Activated T-cell treated with anti-CD3 and anti-CD28 coated beads, Interleukin-2, amount 50 U/mL, for 72 hours (primary cell): Measurements from ENCODE around the gene UROC1. TPM values are rescaled to one million over a fixed set of nuclear protein-coding genes. Genes with fewer than 3 reads are reported as not detected.

Experiments used
- ATAC-seq, 2 donors: fragments of 150-1000 bp; cut with Tn5 transposase; replicated peaks in 1 of 2; 2 replicates each; pipeline ENCODE4 v1.10.0; 2021; ENCODE audit warnings: moderate library complexity in 2 of 2, mild to moderate bottlenecking in 1 of 2
- DNase-seq, 2 donors: peaks; one replicate each; pipeline ENCODE4 v3.0.0; 2021 to 2022; ENCODE audit warnings: mixed read lengths in 1 of 2
- H3K27ac Mint-ChIP-seq: one replicate; pipeline ENCODE4 v1.8.0; 2022; ENCODE audit warnings: mild to moderate bottlenecking, moderate library complexity, mixed read lengths
- H3K27me3 Mint-ChIP-seq: one replicate; pipeline ENCODE4 v1.8.0; 2022; ENCODE audit warnings: low read depth, mixed read lengths
- H3K36me3 Mint-ChIP-seq, 2 donors: one replicate each; pipeline ENCODE4 v1.8.0; 2022; ENCODE audit warnings: mixed read lengths in 2 of 2, mild to moderate bottlenecking in 1 of 2; ENCODE audit not compliant: insufficient read depth in 2 of 2
- H3K4me1 Mint-ChIP-seq: one replicate; pipeline ENCODE4 v1.8.0; 2022; ENCODE audit warnings: low read depth, mixed read lengths
- H3K4me3 Mint-ChIP-seq, 2 donors: one replicate each; pipeline ENCODE4 v1.8.0; 2022; ENCODE audit warnings: mild to moderate bottlenecking in 2 of 2, mixed read lengths in 2 of 2, moderate library complexity in 2 of 2
- H3K9me3 Mint-ChIP-seq, 2 donors: one replicate each; pipeline ENCODE4 v1.8.0; 2022; ENCODE audit warnings: mixed read lengths in 2 of 2
- total RNA-seq, 2 donors: library from RNA; stranded (reverse); gene quantifications; one replicate each; pipeline ENCODE4 v1.2.3, GENCODE V29; 2022

The UROC1 gene
- total RNA-seq, 2 donors from 2014 or later, result not detected

DNA sequence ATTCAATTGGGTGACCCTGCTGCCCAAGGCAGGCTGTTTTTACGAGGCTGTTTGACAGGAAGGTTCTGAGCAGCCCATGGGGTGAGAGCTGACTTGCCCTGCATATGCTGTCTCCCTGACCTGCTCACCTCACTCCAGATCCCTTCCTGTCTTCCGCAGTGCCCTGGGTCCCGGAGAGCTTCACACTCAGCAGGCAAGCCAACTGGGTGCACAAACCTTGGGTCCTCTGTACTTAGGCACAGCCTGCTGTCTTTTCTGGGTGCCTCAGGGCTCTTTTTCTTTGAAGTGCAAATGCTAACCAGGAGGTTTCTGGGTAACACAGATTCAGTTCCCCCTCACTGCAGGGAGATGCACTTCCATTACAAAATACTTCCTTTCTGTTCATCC is 74.7 kb downstream of the UROC1 start:
- Mint-ChIP-seq H3K36me3 (peaks cover 0 to 2% of the 10 kb centered on the region in 2 donors), H3K27ac (no peak overlapping the region), H3K27me3 (no peaks in the 10 kb centered on the region), H3K4me1 (no peaks in the 10 kb centered on the region), H3K4me3 (no peak overlapping the region), H3K9me3 (no peaks in the 10 kb centered on the region)
- ATAC-seq (no peak), DNase-seq (no peak)

DNA sequence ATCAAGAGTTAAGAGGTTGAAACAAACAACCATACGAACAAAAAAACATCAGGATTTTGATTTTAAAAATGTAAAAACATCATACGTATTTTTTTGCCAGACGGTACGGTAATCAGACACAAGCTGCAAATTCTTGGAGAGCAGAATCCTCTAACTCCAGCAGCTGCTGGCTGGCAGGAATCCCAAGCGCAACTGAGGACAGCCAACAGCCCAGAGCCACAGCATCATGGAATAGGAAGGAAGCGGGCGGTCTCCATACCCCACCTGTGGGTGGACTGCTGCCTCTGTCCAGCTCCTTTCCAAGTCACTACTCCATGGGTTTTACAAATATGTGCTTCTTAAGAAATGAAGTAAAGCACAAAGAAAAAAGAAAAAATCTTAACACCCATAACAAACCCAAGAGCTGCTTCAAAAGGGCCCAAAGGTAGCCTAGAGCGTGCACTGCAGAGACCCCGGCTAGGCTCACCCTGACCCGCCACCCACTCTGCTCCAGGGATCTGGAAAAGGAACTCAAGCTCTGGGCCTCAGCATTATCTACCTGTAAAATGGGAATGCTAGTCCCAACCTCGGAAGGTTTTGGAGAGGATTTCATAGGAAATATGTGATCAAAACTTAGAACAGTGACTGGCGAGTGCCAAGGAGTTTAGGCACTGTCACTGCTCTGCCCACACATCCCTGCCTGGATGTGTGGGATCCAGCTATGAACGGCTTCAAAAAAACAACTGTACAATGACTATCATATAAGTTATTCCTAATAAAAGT is 75.3 kb downstream of the UROC1 start:
- no peak overlapping the region for H3K27ac Mint-ChIP-seq
- no peaks in the 10 kb centered on the region for H3K9me3 Mint-ChIP-seq
- H3K4me3 Mint-ChIP-seq, result no peak overlapping the region
- ATAC-seq, result no peak
- no peak for DNase-seq
- no peaks in the 10 kb centered on the region for H3K27me3 Mint-ChIP-seq
- H3K4me1 Mint-ChIP-seq, result no peaks in the 10 kb centered on the region
- H3K36me3 Mint-ChIP-seq, result peaks cover 0 to 2% of the 10 kb centered on the region in 2 donors

DNA sequence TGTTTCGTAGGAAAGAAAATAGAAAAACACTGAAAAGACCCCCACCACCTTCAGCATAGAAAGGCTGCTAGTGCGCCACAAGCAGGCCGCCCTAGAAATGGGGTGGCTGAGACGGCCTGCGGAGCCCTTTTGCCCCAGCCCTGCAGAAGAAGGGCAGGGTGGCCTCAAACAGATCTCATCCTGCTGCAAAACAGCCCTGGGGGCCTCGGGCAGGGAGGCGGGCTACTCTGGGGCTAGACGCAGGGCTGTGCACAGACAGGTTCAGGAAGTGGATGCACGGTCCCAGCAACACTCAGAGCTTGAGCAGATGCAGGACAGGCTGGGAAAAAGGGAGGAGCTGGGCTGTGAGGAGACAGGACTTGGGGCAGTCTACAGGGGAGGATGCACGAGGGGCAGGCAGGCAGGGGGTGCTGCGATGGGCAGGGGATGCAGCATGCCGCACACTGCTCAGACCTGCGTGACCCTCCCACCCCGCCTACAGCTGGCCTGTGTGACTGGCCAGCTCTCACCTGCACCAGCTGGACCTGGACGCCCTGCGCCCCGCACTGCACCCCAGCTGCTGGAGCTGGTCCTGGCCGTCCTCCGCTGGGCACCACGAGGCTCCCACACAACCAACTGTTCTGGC is 76.2 kb downstream of the UROC1 start:
- Mint-ChIP-seq H3K27me3 (no peaks in the 10 kb centered on the region), H3K36me3 (peaks cover 0 to 2% of the 10 kb centered on the region in 2 donors), H3K4me1 (no peaks in the 10 kb centered on the region), H3K27ac (no peak overlapping the region), H3K9me3 (no peaks in the 10 kb centered on the region), H3K4me3 (no peak overlapping the region)
- no peak for DNase-seq
- ATAC-seq, result no peak

DNA sequence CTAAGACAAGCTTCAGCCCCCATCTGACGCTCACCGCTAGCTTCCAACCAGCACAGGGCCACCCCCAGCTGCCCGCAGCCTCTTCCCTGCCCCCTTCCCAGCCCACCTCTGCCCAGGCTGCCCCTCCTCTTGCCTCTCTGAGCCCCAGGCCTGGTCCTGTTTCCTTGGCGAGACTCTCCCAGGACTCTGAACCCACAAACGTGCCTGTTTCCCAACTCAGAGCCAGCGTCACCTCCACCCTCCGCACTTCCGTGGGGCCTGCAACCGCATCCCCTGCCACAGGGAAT is 76.9 kb downstream of the UROC1 start:
- no peak for DNase-seq
- H3K4me1 Mint-ChIP-seq, result no peaks in the 10 kb centered on the region
- ATAC-seq, result no peak
- peaks cover 0 to 2% of the 10 kb centered on the region in 2 donors for H3K36me3 Mint-ChIP-seq
- H3K9me3 Mint-ChIP-seq, result no peaks in the 10 kb centered on the region
- no peak overlapping the region for H3K27ac Mint-ChIP-seq
- H3K4me3 Mint-ChIP-seq, result no peak overlapping the region
- no peaks in the 10 kb centered on the region for H3K27me3 Mint-ChIP-seq

DNA sequence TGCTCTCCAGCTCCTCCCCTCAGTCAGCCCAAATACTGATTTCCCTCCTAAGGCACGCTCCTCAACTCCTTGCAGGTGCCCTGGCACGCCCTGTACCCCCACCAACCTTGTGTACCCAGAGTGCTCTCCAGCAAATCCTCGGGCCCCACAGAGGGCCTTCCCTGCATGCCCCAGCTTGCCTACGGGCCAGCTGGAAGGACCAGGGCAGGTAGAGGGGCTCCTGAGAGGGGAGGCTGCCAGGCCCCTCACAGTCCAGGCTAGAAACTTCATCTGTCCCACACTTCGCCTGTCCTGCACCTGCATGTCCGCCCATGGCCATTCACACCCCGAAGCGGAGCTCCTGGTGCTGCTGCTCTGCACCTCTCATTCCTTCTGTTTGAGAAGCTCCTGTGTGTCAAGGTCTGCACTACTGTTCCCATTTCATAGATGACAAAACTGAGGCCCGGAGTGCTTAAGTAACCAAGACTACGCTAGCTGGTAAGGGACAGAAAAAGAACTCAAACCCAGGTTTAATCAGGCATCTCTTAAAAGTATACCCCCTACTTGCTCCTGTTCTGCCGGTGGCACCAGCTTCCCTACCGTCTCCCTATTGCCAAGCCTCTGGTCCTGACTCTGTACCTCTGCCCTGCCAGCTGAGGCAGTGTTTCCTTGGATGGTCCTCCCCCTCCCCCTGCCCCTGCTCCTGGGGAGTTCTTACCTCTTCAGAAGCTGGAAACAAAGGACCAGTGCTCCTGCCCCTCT is 77.4 kb downstream of the UROC1 start:
- DNase-seq, result no peak

DNA sequence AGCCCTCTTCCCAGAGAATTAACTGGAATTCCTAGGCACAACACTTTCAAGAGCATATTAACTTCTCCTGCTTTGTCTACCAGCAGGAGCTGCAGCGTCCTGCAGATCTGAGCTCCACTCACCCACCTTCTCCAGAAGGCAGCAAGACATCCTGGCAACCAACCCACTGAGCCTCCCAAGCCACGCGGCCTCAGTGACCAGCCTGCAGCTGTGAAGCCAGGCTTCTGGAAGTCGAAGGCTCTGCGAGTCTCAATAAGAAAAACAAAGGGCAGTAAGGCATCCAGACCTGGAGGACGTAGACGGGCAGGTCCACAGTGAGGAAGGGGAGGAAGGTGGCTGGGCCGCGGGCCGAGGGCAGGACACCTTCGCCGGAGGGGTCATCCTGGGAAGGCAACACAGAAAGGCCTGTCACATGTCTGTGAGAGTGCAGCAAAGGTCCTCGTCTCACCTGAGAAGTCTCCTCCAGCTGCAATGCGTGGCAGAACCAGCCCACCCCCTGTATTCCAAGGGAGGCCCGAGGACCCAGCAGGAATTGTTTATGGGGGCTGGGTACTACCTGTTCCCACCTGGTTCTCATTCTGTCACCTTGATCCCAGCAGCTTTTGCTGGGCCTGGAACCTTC is 78.1 kb downstream of the UROC1 start:
- Mint-ChIP-seq H3K4me3 (no peak overlapping the region), H3K27me3 (no peaks in the 10 kb centered on the region), H3K9me3 (no peaks in the 10 kb centered on the region), H3K36me3 (peaks cover 0 to 2% of the 10 kb centered on the region in 2 donors), H3K4me1 (no peaks in the 10 kb centered on the region), H3K27ac (no peak overlapping the region)
- no peak for DNase-seq
- ATAC-seq, result no peak

More for the DNA sequence above, 77.4 kb downstream of the UROC1 start:
- H3K4me3 Mint-ChIP-seq, result no peak overlapping the region
- H3K36me3 Mint-ChIP-seq, result peaks cover 0 to 2% of the 10 kb centered on the region in 2 donors
- ATAC-seq, result no peak
- no peaks in the 10 kb centered on the region for H3K4me1 Mint-ChIP-seq
- H3K27ac Mint-ChIP-seq, result no peak overlapping the region
- H3K9me3 Mint-ChIP-seq, result no peaks in the 10 kb centered on the region
- no peaks in the 10 kb centered on the region for H3K27me3 Mint-ChIP-seq

DNA sequence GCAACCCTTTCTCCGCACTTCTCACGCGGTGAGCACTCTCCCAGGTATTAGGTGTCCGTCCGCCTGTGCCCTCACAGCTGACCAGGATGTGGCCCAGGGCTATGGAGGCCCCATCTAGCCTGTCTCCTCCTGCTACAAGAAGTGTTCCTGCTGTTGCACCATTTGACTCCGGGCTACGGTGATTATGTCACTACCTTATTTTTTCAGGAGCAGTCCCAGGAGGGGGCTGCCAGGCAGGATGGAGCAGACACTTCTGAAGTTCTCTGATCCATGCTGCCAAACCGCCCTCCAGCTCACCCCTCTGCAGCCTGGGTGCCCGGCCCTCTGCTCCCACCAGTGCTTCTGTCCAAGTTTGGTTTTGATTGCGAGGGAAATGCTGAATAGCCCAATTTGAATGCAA is 78.8 kb downstream of the UROC1 start:
- H3K27me3 Mint-ChIP-seq, result no peaks in the 10 kb centered on the region
- ATAC-seq (no peak), DNase-seq (no peak)
- peaks cover 0 to 2% of the 10 kb centered on the region in 2 donors for H3K36me3 Mint-ChIP-seq
- H3K4me1 Mint-ChIP-seq, result no peaks in the 10 kb centered on the region
- H3K4me3 Mint-ChIP-seq, result no peak overlapping the region
- H3K27ac Mint-ChIP-seq, result no peak overlapping the region
- no peaks in the 10 kb centered on the region for H3K9me3 Mint-ChIP-seq

DNA sequence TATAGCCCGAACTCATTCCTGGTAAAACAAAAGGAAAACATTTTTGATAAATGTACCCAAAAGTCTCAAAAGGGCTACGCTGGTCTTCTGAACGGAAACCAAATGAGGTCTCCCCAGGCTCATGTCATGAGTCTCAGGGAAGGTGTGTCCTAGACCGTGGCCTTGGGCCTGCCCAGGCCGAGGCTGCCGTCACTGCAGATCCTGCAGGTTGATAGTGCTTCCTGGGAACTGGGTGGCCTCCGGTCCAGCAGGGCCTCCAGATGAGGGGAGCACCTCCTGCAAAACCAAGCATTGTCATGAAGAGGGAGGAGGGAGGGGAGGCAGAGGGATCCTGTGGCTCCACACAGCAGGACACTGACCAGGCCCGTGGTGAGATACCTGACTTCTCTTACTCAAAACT is 79.4 kb downstream of the UROC1 start:
- H3K27ac Mint-ChIP-seq, result no peak overlapping the region
- DNase-seq, result no peak
- H3K4me1 Mint-ChIP-seq, result no peaks in the 10 kb centered on the region
- peaks cover 0 to 2% of the 10 kb centered on the region in 2 donors for H3K36me3 Mint-ChIP-seq
- no peak overlapping the region for H3K4me3 Mint-ChIP-seq
- no peaks in the 10 kb centered on the region for H3K9me3 Mint-ChIP-seq
- H3K27me3 Mint-ChIP-seq, result no peaks in the 10 kb centered on the region
- ATAC-seq, result no peak

DNA sequence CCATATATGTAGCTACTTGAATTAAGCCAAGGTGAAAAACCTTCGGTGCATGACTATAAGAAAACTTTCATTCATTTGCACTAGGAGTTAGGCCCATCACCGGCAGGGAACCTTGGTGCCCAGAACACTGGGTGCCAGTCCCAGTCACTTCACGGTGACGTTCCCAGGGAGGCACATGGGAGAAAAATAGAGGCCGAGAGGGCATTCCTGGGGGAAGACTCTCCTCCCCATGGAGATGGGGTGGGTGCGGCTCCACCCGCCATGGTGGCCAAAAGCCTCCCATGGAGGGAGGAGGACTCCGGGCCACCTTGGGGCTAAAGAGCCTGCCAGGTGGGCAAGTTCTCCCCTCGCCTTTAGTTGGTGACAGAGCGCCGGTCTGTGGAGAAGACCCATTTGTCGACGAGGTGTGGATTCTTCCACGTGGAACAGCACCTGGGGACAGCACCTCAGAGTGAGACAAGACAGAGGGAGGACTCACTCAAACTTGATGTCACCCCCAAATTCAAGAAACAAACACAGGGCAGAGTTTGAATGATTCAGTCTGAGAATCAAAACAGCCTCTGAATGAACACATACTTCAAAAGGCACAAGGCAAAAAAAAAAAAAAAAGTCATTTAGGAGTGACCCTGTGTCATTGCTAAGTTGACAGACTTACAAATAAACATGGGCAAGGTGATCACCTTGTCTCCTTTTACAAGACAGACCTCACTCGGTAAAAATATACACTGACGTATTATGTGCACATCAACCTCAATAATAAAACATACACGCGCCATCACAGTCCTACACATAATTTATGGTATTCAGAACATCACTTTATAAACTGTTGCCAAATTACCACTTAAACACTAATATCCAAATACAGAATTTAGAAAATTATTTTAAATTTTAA is 80.5 kb downstream of the UROC1 start:
- H3K27me3 Mint-ChIP-seq, result no peaks in the 10 kb centered on the region
- DNase-seq (no peak), ATAC-seq (no peak)
- peaks cover 0 to 2% of the 10 kb centered on the region in 2 donors for H3K36me3 Mint-ChIP-seq
- H3K9me3 Mint-ChIP-seq, result no peaks in the 10 kb centered on the region
- peaks cover 4% of the 10 kb centered on the region for H3K4me1 Mint-ChIP-seq
- H3K4me3 Mint-ChIP-seq, result no peak overlapping the region
- H3K27ac Mint-ChIP-seq, result no peak overlapping the region

DNA sequence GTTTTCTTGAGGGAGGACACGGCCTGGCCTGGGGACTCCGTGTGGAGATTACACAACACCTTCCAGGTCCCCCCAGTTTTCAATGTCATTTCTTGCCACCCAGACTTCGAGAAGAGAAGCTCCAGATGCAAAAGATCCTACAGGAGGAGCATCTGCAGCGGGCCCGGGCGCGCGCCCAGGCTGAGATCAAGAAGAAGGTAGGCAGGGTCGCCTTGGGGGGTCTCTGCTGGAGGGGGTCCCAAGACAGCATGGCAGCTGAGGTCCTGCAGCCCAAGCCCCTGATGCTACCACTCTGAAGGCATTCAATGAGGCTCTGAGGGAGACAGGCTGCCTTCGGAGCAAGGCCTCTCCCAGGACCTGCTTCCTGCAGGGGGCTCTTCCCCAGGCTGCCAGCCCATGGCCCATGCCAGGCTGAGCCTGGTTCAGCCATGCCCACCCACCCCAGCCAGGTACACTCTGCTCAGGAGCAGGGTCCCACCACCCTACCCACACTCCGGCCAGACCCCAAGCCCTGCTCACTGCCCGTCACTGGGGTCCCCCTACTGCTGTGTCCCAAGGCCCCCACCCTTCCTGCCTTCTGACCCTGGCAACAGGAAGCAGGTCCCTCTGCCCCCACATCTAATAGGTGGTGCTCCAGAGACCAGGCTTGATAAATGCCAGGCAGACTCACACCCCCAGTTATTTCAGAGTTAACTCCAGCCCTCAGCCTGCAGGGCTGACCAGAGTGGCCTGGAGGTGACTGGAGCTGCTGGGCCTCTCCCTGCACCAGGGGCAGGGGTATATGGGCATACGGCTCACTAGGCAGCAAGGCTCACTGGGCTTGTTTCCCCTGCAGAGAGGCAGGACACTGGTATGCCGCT is 81.9 kb downstream of the UROC1 start:
- Mint-ChIP-seq H3K4me1 (peaks cover 10% of the 10 kb centered on the region), H3K27me3 (no peaks in the 10 kb centered on the region), H3K4me3 (no peak overlapping the region), H3K27ac (no peak overlapping the region), H3K9me3 (no peaks in the 10 kb centered on the region), H3K36me3 (peaks cover 0 to 2% of the 10 kb centered on the region in 2 donors)
- DNase-seq, result no peak
- ATAC-seq, result no peak

DNA sequence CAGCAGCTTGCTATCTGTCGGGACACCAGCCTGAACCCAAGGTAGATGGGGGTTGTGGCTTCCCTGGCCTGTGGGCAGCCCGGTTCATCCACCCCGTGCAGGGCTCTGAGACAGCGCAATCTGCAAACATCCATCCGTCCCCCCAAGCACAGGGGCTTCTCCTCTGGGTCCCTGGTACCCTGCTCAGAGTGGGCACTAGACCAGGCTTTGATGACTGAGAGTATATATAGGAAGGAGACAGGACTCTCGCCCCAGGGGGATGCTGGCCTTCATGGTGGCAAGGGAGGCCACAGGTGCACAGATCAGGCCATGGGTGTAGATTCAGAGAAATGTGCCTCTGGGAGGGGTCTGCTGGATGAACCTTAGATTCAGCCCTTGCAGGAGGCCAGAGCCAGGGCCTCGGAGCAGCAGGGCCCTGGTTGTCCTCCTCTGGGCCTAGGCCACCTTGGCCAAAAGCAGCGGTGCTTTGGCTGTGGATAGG is 82.6 kb downstream of the UROC1 start:
- Mint-ChIP-seq H3K4me1 (peaks cover 10% of the 10 kb centered on the region), H3K9me3 (no peaks in the 10 kb centered on the region), H3K4me3 (no peak overlapping the region), H3K27ac (no peak overlapping the region), H3K36me3 (peaks cover 0 to 2% of the 10 kb centered on the region in 2 donors), H3K27me3 (no peaks in the 10 kb centered on the region)
- ATAC-seq, result no peak
- DNase-seq, result no peak

DNA sequence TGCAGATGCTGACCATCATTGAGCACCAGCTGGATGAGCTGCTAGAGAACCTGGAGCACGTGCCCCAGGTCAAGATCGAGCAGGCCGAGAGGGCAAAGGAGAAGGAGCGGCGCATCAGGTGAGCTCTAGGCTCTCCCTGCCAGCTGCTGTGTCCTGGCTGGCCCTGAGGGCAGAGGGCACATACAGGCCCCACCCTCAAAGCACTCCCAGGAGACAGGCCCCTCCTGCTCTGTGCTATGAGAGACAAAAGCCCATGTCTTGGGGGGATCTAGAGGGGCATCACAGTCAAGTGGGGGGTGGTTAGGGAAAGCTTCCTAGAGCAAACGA is 83.3 kb downstream of the UROC1 start:
- H3K4me1 Mint-ChIP-seq, result peaks cover 10% of the 10 kb centered on the region
- no peak overlapping the region for H3K27ac Mint-ChIP-seq
- DNase-seq, result no peak
- ATAC-seq, result no peak
- no peaks in the 10 kb centered on the region for H3K9me3 Mint-ChIP-seq
- H3K27me3 Mint-ChIP-seq, result no peaks in the 10 kb centered on the region
- peaks cover 0 to 2% of the 10 kb centered on the region in 2 donors for H3K36me3 Mint-ChIP-seq
- no peak overlapping the region for H3K4me3 Mint-ChIP-seq
